Skin of body (tissue), 2 donors: ENCODE measurements around the gene H6PD. TPM values are rescaled to one million over a fixed set of nuclear protein-coding genes. Genes with fewer than 3 reads are reported as not detected.

Experiments used
- DNase-seq: peaks from one replicate; lab custom pipeline; 2025; lab: John Stamatoyannopoulos, UW
- total RNA-seq: library from RNA; depleted of rRNA; stranded (reverse); fragments of >200 nt; gene quantifications from one replicate; pipeline ENCODE4 v1.2.3, GENCODE V29; 2014

The H6PD gene
- total RNA-seq, 1 donor from 2014 or later: 32.6 TPM

DNA sequence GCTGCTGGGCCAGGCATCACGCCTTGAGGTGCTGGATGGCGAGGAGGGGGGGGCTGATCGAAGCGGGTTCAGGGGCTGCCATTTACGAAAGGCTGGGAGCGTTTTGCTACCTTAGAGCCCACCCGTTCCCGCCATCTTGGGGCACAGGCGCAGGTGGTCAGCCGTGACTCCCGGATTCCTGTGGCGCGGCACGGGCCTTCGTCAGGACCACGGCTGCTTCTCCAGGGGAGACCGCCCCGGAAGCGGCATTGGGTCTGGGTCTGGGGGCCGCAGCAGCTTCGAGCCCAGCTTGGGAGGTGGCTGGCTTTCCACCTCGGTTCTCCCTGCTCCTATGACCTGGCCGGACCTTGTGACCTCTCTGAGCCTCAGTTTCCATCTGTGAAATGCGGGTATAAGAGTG, 81.9 kb downstream of the H6PD start:
- DNase-seq: no peak

DNA sequence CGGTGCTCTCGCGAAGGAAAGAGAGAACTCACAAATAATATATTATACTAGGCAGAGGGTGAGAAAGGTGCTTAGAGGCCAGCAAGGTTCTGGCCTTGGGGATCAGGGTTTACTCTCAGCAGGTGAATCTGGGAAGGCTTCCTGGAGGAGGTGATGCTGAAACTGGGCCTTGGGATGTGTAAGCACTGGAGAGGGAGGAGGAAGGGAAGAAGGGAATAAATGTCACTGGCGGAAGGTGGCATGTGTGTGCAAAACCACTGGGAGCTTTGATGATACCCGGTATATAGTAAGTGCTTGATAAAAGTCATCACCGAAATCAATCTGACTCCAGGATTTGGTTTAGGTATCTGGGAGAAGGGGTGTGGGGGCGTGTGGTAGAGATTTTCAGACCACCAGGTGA, 82.5 kb downstream of the H6PD start:
- no peak for DNase-seq

DNA sequence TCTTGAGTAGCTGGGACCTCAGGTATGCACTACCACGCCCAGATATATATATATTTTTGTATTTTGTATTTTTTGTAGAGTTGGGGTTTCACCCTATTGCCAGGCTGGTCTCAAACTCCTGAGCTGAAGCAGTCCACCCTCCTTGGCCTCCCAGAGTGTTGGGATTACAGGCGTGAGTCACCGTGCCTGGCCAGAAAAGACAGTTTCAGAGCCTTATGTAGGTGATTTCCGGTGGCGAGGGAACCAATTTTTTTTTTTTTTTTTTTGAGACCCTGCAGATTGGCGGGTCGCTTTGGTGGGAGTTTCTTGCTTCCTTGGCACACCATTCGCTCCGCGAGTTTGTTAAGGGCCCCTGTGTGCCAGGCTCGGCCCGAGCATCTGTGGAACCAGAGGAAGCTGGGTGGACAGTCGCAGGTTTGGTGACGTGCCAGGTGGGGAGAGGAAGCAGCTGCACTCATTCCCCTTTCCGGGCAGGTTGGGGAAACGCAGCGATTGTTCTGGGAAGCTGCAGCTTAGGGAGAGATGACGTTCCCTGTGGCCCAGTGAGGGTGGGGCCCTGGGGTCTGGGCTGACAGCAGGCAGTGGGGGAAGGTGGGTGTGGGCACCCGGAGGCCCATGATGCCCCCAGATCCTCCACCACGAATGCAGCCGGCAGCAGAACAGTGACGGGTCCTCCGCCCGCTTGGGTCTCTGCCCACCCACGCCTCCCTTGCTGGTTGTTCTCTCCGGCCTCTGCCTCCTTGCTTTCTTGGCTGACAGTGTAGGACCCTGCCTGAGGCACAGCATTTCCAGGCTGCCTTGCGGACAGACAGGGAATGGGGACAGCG, 83.2 kb downstream of the H6PD start:
- no peak for DNase-seq

DNA sequence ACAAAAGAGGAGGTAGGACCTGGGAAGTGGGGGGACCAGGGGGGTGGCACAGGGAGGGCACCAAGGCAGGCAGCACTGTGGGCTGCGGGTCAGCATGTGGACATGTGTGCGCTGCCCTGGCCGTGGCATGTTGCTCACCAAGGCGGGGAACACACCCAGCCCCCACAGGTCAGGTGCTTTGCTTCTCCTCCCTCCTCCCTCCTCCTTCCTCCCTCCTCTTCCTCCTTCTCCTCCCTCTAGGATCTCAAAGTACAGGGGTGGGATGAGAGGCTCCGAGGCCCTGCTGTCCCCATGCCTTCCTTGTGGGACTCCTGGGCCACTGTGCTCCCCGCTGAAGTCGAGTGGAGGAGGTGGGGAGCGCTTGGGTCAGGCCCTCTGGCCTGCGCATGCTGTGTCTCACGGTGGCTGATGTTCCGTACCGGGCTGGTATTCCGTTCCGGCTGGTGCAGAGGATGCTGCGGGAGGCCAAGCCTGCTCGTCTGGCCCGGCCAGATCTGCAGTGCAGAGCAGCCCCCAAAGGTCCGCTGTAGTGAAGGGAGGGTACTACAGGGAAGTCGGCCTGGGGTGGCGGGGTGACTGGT, 84.7 kb downstream of the H6PD start:
- DNase-seq: no peak

DNA sequence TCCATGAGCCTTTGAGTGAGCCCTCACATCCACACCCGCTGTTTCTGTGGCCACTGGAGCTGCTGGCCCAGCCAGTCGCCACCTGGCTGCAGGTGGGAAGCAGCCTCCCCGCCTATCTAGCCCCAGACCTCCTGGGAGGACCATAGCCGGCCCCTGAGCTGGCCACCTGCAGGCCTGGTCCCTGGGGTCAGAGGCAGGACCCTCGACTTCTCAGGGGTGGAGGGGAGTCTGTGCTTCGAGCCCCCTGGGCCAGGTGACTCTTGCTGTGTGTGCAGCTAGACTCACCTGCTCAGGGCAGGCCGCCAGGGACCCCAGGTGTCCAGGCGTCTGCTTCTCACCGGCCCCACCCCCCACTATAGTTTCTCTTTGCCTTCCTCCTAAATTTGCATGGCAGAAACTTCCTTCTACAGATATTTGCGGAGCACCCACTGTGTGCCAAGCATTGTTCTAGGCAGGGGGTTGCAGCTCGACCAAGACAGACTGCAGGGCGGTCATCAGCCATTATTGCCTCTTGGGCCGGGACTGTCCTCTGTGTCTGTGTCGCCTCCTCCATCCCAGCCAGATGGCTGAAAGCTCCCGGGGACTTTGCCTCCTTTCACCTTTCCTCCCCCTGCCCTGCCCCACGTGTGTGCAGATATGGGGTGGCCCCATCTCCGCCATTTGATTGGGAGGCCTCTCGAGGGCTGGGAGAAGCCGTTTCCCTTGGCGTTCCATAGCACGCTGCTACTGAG, 85.4 kb downstream of the H6PD start:
- no peak for DNase-seq

Other genes starting within 250 kb of the H6PD start
- gene SLC2A7, start 208.4 kb upstream of the H6PD start, total RNA-seq: not detected
- gene SLC2A5, start 165.1 kb upstream of the H6PD start, total RNA-seq: 9.1 TPM
- 31.4 TPM for gene GPR157, start 105.7 kb upstream of the H6PD start, total RNA-seq
- gene SPSB1, start 58.1 kb downstream of the H6PD start, total RNA-seq: 9.2 TPM